Posterior cingulate gyrus (tissue), 11 donors: Measurements from ENCODE around the gene ARSD.

Experiments
- DNase-seq, 10 donors: peaks; one replicate each; pipeline versions ENCODE4 v3.0.0 to v3.0.0-alpha.2; 2020 to 2021; ENCODE audit warnings: mixed read lengths in 3 of 10
- intact Hi-C: fragments of 100-400 bp; cut with DNase I; formaldehyde crosslinking; loops from one replicate; pipeline ENCODE4 v1.15.1; 2023

Gene ARSD

DNA sequence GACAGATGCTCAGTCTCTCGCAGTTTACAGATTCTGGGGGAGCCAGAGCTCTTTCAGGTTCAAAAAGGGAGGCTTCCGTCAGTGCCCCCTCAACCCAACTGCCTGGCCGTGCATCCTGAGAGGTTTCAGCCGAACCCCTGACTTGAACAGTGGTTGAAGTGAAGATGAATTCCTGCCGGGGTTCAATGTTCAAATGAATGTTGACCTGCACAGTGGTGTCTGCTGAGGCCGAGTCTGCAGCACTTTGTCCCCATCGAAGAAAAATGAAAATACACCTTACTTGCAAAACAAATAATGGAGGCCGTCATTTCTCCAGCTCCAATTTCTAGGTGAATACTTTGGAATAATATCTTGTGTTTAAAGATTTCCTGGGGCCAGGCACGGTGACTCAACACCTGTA, 66.7 kb downstream of the ARSD start:
- no peak for DNase-seq
- intact Hi-C loops: no loop called here

- intact Hi-C loops: no loop called here
- DNase-seq: no peak
Measured at GRCh38 chrX:2859197-2859797, 69.8 kb downstream of the ARSD start.

DNA sequence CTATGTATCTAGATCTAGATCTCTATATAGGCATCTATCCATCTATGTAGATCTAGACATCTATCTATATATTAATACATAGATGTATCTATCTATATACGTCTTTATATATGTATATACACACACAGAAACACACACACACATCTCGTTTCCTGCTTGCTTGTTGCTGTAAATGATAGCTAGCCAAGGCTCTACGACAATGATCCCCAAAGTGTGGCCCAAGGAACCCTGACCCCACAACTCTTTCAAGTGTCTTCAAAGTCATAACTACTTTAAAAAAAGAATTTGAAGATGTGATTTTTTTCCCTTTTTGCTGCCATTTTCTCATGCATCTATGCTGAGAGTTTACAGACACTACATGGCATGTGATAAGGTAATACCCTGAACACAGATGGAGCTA, 71.6 kb downstream of the ARSD start:
- intact Hi-C loops: no loop called here
- DNase-seq: no peak

- DNase-seq: no peak
- intact Hi-C loops: no loop called here
Measured at GRCh38 chrX:2855761-2856160, 73.4 kb downstream of the ARSD start.

GRCh38 chrX:2854918-2855317, 74.2 kb downstream of the ARSD start:
- no peak for DNase-seq
- intact Hi-C loops: no loop called here
